ENCODE data around the gene OTOF. TPM values are rescaled to one million over a fixed set of nuclear protein-coding genes. Genes with fewer than 3 reads are reported as not detected.
A peak's percentile ranks its signal among the peaks of the same experiment; 100 is the strongest.

Gene OTOF
- total and polyA plus RNA-seq, 5 donors from 2014 or later = 0.43 to 2.3 (median 0.51) TPM

DNA sequence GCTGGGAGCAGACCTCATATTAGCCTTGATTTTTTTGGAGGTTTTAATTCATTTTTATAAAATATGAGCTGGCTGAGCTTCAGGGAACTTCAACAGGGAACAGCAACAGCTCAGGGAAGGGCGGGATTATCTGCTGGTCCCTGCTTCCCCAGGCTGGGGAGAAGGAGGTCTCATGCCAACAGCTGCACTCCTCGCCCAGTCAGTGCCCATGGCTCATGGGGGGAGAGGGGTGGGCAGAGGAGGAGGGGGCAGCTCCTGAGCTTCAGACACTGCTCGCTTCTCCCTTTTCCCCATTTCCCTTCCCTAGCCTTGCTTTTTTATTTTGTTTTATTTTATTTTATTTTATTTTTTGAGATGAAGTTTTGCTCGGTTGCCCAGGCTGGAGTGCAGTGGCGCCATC is 442 bp upstream of the OTOF start:
- no peak for ATAC-seq (ENCODE audit: low read depth in 2 of 2)
- no peaks in the 10 kb centered on the region for H3K9me3 ChIP-seq (ENCODE audit: control insufficient read depth in 2 of 2, low read length in 2 of 2)
- H3K4me3 Mint-ChIP-seq = no peak overlapping the region

DNA sequence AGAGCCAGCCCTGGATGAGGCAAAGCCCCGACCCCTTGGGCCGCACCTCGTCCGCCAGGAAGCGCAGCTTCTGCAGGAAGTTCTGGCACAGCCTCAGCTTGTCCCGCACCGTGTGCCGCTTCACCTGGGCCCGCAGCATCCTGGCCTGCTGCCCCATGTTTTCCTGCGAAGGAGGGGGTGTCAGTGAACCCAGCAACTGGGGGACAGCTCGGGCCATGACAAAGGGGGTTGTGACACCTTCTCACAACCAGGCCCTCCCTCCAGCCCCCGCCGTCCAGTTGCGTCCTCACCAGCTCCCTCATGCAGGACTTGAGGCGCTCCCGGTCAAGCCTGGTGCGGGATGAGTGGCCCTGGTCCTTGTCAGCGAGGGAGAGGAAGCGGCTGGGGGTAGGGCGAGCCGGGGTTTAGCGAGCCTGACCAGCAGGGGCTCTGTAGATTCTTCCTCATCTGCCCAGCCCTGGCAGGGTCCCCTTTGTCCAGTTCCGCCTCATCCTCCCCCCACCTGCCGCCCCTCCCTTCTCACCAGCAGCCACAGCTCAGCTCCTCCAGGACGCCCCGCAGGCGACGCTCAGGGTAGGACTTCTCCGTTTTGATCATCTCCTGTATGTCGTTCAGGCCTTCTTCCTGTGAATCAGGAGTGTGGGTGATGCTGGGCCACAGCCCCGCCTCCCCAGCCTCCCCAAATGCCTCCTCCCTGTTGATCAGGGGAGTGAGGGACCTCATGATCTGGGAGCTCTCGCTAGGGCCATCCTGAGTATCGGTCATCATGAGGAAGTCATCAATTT is 606 bp downstream of the OTOF start:
- Mint-ChIP-seq H3K36me3 (no peaks in the 10 kb centered on the region), H3K4me3 (peak overlapping the region in 3 of 4 donors; percentile 44 to 77 (median 58)), H3K9me3 (no peaks in the 10 kb centered on the region), H3K27me3 (peaks cover 5% of the 10 kb centered on the region), H3K27ac (peak overlapping the region in 1 of 3 donors; percentile 86), H3K4me1 (peaks cover 0 to 6% (median 1%) of the 10 kb centered on the region in 4 donors)
- peak in 1 of 2 donors; percentile 51 for ATAC-seq (ENCODE audit: low read depth in 2 of 2)
- H3K4me1 ChIP-seq (ENCODE audit: control insufficient read depth, insufficient read depth, low read length, poor library complexity, severe bottlenecking) = no peaks in the 10 kb centered on the region
- H3K4me3 ChIP-seq (ENCODE audit: low read depth, low read length) = no peak overlapping the region
- H3K9me3 ChIP-seq (ENCODE audit: control insufficient read depth in 2 of 2, low read length in 2 of 2) = no peaks in the 10 kb centered on the region
- DNase-seq = peak in 1 of 3 donors; percentile 24
- no peak overlapping the region for H3K27ac ChIP-seq (ENCODE audit: insufficient read depth, low read length, poor library complexity, severe bottlenecking)
- H3K36me3 ChIP-seq (ENCODE audit: control insufficient read depth, insufficient read depth, low read length) = no peaks in the 10 kb centered on the region
- no peaks in the 10 kb centered on the region for H3K27me3 ChIP-seq (ENCODE audit: control insufficient read depth, insufficient read depth, low read length)

More for the DNA sequence above, 442 bp upstream of the OTOF start:
- no peak for DNase-seq
- Mint-ChIP-seq H3K27ac (no peak overlapping the region), H3K27me3 (peaks cover 5% of the 10 kb centered on the region), H3K36me3 (no peaks in the 10 kb centered on the region), H3K9me3 (no peaks in the 10 kb centered on the region), H3K4me1 (peaks cover 0 to 6% (median 1%) of the 10 kb centered on the region in 4 donors)
- Histone ChIP-seq H3K27ac (ENCODE audit: insufficient read depth, low read length, poor library complexity, severe bottlenecking) (no peak overlapping the region), H3K27me3 (ENCODE audit: control insufficient read depth, insufficient read depth, low read length) (no peaks in the 10 kb centered on the region), H3K36me3 (ENCODE audit: control insufficient read depth, insufficient read depth, low read length) (no peaks in the 10 kb centered on the region), H3K4me1 (ENCODE audit: control insufficient read depth, insufficient read depth, low read length, poor library complexity, severe bottlenecking) (no peaks in the 10 kb centered on the region), H3K4me3 (ENCODE audit: low read depth, low read length) (no peak overlapping the region)

DNA sequence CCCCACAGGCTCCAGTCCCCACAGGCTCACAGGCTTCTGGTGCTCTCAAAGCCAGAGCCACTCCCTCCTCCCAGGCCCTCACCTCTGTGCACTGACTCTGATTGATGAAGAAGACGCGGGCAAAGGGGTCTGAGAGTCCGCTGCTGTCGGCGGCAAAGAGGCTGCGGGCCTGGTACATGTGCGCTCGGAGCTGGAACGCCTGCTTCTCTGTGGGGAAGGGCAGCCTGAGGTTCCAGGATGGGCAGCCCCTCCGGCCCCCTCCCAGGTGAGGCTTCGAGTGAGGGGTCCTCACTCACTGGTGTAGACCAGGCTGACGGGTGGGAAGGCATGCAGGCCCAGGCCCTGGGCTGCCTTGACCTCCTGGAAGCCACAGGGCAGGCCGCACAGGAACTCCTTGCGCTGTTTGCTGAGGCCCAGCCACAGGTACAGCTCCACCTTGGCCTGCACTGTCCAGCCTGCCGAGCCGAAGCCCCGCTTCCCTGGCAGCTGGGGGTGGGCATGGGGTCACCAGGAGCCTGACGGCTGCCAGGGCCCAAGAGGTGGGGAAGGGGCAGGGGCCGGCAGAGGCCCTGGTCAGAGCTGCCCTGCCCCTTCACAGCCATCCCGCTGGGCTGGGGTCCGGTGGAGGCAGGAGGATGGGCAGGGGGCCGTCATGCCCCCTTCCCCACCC is 2.0 kb downstream of the OTOF start:
- peaks cover 5% of the 10 kb centered on the region for H3K27me3 Mint-ChIP-seq
- peaks cover 0 to 4% (median 0%) of the 10 kb centered on the region in 7 donors for H3K9me3 Mint-ChIP-seq
- no peak overlapping the region for H3K4me3 Mint-ChIP-seq
- H3K36me3 Mint-ChIP-seq = no peaks in the 10 kb centered on the region
- H3K4me3 ChIP-seq (ENCODE audit: low read depth, low read length) = no peak overlapping the region
- no peak for ATAC-seq (ENCODE audit: low read depth in 2 of 2)
- no peaks in the 10 kb centered on the region for H3K27me3 ChIP-seq (ENCODE audit: control insufficient read depth, insufficient read depth, low read length)
- no peaks in the 10 kb centered on the region for H3K9me3 ChIP-seq (ENCODE audit: control insufficient read depth in 2 of 2, low read length in 2 of 2)
- no peaks in the 10 kb centered on the region for H3K36me3 ChIP-seq (ENCODE audit: control insufficient read depth, insufficient read depth, low read length)
- peaks cover 0 to 6% (median 1%) of the 10 kb centered on the region in 4 donors for H3K4me1 Mint-ChIP-seq
- H3K27ac Mint-ChIP-seq = no peak overlapping the region
- no peaks in the 10 kb centered on the region for H3K4me1 ChIP-seq (ENCODE audit: control insufficient read depth, insufficient read depth, low read length, poor library complexity, severe bottlenecking)
- no peak overlapping the region for H3K27ac ChIP-seq (ENCODE audit: insufficient read depth, low read length, poor library complexity, severe bottlenecking)
- no peak for DNase-seq

DNA sequence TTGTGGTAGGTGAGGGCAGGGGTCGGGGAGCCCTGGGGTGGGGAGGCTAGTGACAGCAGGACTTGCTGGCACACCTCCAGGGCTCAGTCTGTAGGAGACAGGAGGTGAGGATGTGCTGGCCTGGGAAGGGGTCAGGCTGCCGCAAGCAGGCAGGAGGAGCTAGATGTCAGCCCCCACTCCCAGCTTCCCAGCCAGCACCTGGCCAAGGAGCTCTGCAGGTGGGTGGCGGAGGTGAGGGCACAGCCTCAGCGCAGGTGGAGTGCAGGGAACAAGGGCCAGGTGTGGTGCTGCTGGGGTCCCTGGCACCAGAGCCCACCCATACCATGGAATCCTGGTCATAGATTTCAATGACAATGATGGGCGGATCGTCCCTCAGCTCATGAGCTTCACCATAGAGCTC is 2.9 kb downstream of the OTOF start:
- H3K9me3 ChIP-seq (ENCODE audit: control insufficient read depth in 2 of 2, low read length in 2 of 2) = peaks cover 0 to under 1% of the 10 kb centered on the region in 2 experiments
- no peaks in the 10 kb centered on the region for H3K36me3 ChIP-seq (ENCODE audit: control insufficient read depth, insufficient read depth, low read length)
- Mint-ChIP-seq H3K4me1 (peaks cover 0 to 6% (median 1%) of the 10 kb centered on the region in 4 donors), H3K9me3 (peaks cover 0 to 4% (median 0%) of the 10 kb centered on the region in 7 donors), H3K27ac (no peak overlapping the region), H3K36me3 (no peaks in the 10 kb centered on the region), H3K27me3 (peaks cover 5% of the 10 kb centered on the region), H3K4me3 (peak overlapping the region in 1 of 4 donors; percentile 19)
- no peaks in the 10 kb centered on the region for H3K4me1 ChIP-seq (ENCODE audit: control insufficient read depth, insufficient read depth, low read length, poor library complexity, severe bottlenecking)
- H3K4me3 ChIP-seq (ENCODE audit: low read depth, low read length) = no peak overlapping the region
- ATAC-seq (ENCODE audit: low read depth in 2 of 2) (no peak), DNase-seq (no peak)
- H3K27me3 ChIP-seq (ENCODE audit: control insufficient read depth, insufficient read depth, low read length) = no peaks in the 10 kb centered on the region
- no peak overlapping the region for H3K27ac ChIP-seq (ENCODE audit: insufficient read depth, low read length, poor library complexity, severe bottlenecking)

DNA sequence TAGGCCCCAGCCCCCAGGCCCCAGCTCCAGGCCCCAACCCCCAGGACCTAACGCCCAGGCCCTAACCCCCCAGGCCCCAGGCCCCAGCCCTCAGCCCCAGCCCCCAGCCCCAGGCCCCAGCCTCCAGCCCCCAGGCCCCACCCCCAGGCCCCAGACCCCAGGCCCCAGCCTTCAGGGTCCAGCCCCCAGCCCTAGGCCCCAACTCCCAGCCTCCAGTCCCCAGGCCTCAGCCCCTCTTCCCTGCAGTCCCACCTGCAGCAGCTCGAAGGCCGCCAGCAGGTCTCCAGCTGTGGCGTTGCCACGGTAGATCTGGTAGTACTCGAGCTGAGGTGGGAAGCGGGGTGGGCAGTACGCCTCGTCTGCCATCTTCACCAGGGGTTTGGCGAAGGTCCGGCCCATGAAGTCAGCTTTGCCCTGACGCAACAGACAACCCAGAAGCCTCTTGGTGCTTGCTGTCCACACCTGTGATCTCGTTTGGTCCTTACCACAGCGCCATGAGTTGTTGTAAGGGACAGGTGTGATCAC is 3.6 kb downstream of the OTOF start:
- Mint-ChIP-seq H3K4me1 (peaks cover 0 to 6% (median 1%) of the 10 kb centered on the region in 4 donors), H3K4me3 (no peak overlapping the region), H3K27ac (no peak overlapping the region), H3K27me3 (peaks cover 5% of the 10 kb centered on the region), H3K36me3 (no peaks in the 10 kb centered on the region), H3K9me3 (peaks cover 0 to 8% (median 1%) of the 10 kb centered on the region in 7 donors)
- Histone ChIP-seq H3K27ac (ENCODE audit: insufficient read depth, low read length, poor library complexity, severe bottlenecking) (no peak overlapping the region), H3K4me1 (ENCODE audit: control insufficient read depth, insufficient read depth, low read length, poor library complexity, severe bottlenecking) (no peaks in the 10 kb centered on the region), H3K4me3 (ENCODE audit: low read depth, low read length) (no peak overlapping the region), H3K9me3 (ENCODE audit: control insufficient read depth in 2 of 2, low read length in 2 of 2) (peaks cover 1 to 7% of the 10 kb centered on the region in 2 experiments), H3K36me3 (ENCODE audit: control insufficient read depth, insufficient read depth, low read length) (no peaks in the 10 kb centered on the region), H3K27me3 (ENCODE audit: control insufficient read depth, insufficient read depth, low read length) (no peaks in the 10 kb centered on the region)
- no peak for DNase-seq
- no peak for ATAC-seq (ENCODE audit: low read depth in 2 of 2)

DNA sequence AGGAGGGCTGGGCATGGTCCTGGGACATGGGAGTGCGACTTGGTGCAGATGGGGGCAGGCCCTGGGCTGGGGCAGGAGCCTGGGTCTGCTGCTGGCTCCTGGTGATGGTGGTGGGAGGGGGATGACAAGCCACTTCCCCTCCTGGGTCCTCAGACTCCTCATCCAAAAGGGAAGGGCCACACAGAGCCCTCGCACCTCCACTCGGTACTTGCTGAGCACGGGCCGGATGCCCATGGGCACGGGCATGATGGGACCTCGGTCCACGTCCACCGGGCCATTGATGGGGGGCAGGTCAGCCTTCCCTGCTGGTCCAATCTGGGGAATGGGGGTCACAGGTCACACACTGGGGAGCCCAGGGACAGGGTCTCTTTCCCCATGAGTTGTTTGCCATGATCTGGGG is 4.1 kb downstream of the OTOF start:
- Histone ChIP-seq H3K27ac (ENCODE audit: insufficient read depth, low read length, poor library complexity, severe bottlenecking) (no peak overlapping the region), H3K4me1 (ENCODE audit: control insufficient read depth, insufficient read depth, low read length, poor library complexity, severe bottlenecking) (no peaks in the 10 kb centered on the region), H3K27me3 (ENCODE audit: control insufficient read depth, insufficient read depth, low read length) (no peaks in the 10 kb centered on the region), H3K36me3 (ENCODE audit: control insufficient read depth, insufficient read depth, low read length) (no peaks in the 10 kb centered on the region), H3K9me3 (ENCODE audit: control insufficient read depth in 2 of 2, low read length in 2 of 2) (peaks cover 4 to 10% of the 10 kb centered on the region in 2 experiments), H3K4me3 (ENCODE audit: low read depth, low read length) (no peak overlapping the region)
- H3K27ac Mint-ChIP-seq = no peak overlapping the region
- no peak for DNase-seq
- peaks cover 0 to 6% (median 1%) of the 10 kb centered on the region in 4 donors for H3K4me1 Mint-ChIP-seq
- H3K9me3 Mint-ChIP-seq = peaks cover 0 to 11% (median 4%) of the 10 kb centered on the region in 7 donors
- H3K36me3 Mint-ChIP-seq = no peaks in the 10 kb centered on the region
- no peak for ATAC-seq (ENCODE audit: low read depth in 2 of 2)
- peaks cover 5% of the 10 kb centered on the region for H3K27me3 Mint-ChIP-seq
- H3K4me3 Mint-ChIP-seq = no peak overlapping the region

DNA sequence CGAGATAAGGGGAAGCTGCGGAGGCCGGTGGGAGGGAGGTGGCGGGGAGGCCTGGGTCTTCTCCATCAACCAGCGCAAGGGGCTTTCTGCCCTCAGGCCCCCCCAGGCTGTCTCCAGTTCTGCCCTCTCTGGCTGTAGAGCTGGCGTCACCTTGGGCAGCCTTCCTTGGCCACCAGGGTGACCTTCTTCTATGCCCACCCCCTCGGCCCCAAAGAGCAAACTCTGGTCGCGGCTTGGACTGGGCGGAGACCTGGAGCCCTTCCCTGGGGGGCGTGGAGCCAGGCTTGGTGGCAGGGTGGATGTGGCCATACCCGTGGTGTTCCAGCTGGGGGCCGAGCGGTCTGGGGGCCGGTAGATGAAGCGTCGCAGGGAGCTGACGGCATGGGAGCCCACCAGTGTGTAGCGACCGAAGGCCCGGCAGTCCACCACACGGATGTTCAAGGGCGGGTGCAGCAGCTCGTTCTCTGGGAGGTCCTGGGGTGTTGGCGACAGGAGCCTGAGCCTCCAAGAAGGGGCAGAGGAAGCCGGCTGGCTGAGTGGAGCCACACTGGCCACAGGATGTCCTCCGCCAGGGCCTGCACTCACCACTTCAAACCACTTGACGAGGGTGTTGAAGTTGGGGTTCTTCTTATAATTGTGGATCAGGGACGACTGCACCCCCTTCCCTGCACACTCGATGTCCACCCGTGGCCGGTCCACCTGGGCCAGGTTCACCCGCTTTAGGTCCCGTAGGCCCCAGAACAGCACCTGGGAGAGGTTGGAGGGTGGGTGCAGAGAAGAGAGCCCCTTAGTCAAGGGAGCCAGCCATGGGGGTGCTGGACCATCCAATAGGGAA is 4.9 kb downstream of the OTOF start:
- DNase-seq (no peak), ATAC-seq (ENCODE audit: low read depth in 2 of 2) (no peak)
- no peaks in the 10 kb centered on the region for H3K36me3 ChIP-seq (ENCODE audit: control insufficient read depth, insufficient read depth, low read length)
- Mint-ChIP-seq H3K4me3 (no peak overlapping the region), H3K27me3 (peaks cover 5% of the 10 kb centered on the region), H3K4me1 (peaks cover 0 to 6% (median 1%) of the 10 kb centered on the region in 4 donors), H3K9me3 (peaks cover 0 to 11% (median 4%) of the 10 kb centered on the region in 7 donors), H3K36me3 (no peaks in the 10 kb centered on the region), H3K27ac (no peak overlapping the region)
- H3K4me3 ChIP-seq (ENCODE audit: low read depth, low read length) = no peak overlapping the region
- no peaks in the 10 kb centered on the region for H3K4me1 ChIP-seq (ENCODE audit: control insufficient read depth, insufficient read depth, low read length, poor library complexity, severe bottlenecking)
- peaks cover 4 to 10% of the 10 kb centered on the region in 2 experiments for H3K9me3 ChIP-seq (ENCODE audit: control insufficient read depth in 2 of 2, low read length in 2 of 2)
- no peak overlapping the region for H3K27ac ChIP-seq (ENCODE audit: insufficient read depth, low read length, poor library complexity, severe bottlenecking)
- H3K27me3 ChIP-seq (ENCODE audit: control insufficient read depth, insufficient read depth, low read length) = no peaks in the 10 kb centered on the region
